GM12878 (cell line): Measurements from ENCODE around the gene LMAN2L. TPM values are rescaled to one million over a fixed set of nuclear protein-coding genes. Genes with fewer than 3 reads are reported as not detected.

Source experiments
- ATAC-seq: fragments of 200-7000 bp; cut with Tn5 transposase; 3 replicates; pipeline ENCODE4 v1.9.1; 2020; ENCODE audit warnings: mild to moderate bottlenecking, moderate library complexity
- BruUV-seq: library from RNA; stranded (reverse); fragments of 400-500 nt; replicated peaks from 2 replicates; lab custom pipeline; 2021; lab: Mats Ljungman, UMichigan
- CTCF ChIA-PET: fragments of 300-600 bp; sonication (Branson Sonifier 250); formaldehyde crosslinking; extraction: SDS; loops from one replicate; lab custom pipeline; 2021; ENCODE audit warnings: inconsistent platforms; lab: Yijun Ruan, JAX
- POLR2A ChIA-PET: fragments of 350-600 bp; formaldehyde crosslinking; extraction: SDS; loops from one replicate; lab custom pipeline; 2021; ENCODE audit warnings: inconsistent platforms; lab: Charles Lee
- RAD21 ChIA-PET: fragments of 300-600 bp; sonication (Branson Sonifier 250); formaldehyde crosslinking; loops from one replicate; lab custom pipeline; 2023; ENCODE audit warnings: antibody characterized with exemption; ENCODE audit not compliant: unreplicated experiment; lab: Charles Lee
- SMC1A ChIA-PET: fragments of 300-600 bp; sonication (Branson Sonifier 250); formaldehyde crosslinking; loops from one replicate; lab custom pipeline; 2023; ENCODE audit not compliant: unreplicated experiment, uncharacterized antibody; lab: Charles Lee
- DNase-seq: peaks from one replicate; pipeline ENCODE4 v3.0.0-alpha.2; 2011; ENCODE audit warnings: low read depth, low spot score
- FAIRE-seq: peaks from 3 replicates; lab custom pipeline; 2011; peaks lifted over from hg19 to GRCh38; lab: Jason Lieb, UNC
- H2AFZ ChIP-seq: 2 replicates; pipeline ENCODE4 v1.6.0; 2011; ENCODE audit warnings: low read depth, low read length, control low read depth; ENCODE audit not compliant: control insufficient read depth
- H3K27ac ChIP-seq: 2 replicates; pipeline ENCODE4 v1.5.1; 2011; ENCODE audit warnings: control low read depth; ENCODE audit not compliant: control insufficient read depth, insufficient read depth
- H3K27me3 ChIP-seq, 2 experiments: replicated peaks in 1 of 2; 2 replicates each; pipeline versions ENCODE4 v1.6.0 to v1.6.1; 2011; ENCODE audit warnings: low read length in 1 of 2; ENCODE audit not compliant: control insufficient read depth in 2 of 2, insufficient read depth in 2 of 2
- H3K36me3 ChIP-seq, 2 experiments: 2 replicates each; pipeline ENCODE4 v1.5.1; 2011; ENCODE audit warnings: low read length in 1 of 2; ENCODE audit not compliant: control insufficient read depth in 2 of 2, insufficient read depth in 2 of 2
- H3K4me1 ChIP-seq: 2 replicates; pipeline ENCODE4 v1.6.1; 2011; ENCODE audit warnings: mild to moderate bottlenecking, low read length, moderate library complexity, mixed read lengths; ENCODE audit not compliant: control insufficient read depth, insufficient read depth
- H3K4me2 ChIP-seq: 2 replicates; pipeline ENCODE4 v1.6.0; 2011; ENCODE audit warnings: control low read depth; ENCODE audit not compliant: control insufficient read depth, insufficient read depth
- H3K4me3 ChIP-seq: fragments of 200-600 bp; sonication (generic); 2 replicates; pipeline ENCODE4 v1.5.1; 2016
- H3K79me2 ChIP-seq: 2 replicates; pipeline ENCODE4 v1.6.0; 2011; ENCODE audit warnings: low read length; ENCODE audit not compliant: control insufficient read depth, insufficient read depth
- H3K9ac ChIP-seq: 2 replicates; pipeline ENCODE4 v1.8.0; 2011; ENCODE audit warnings: low read length, control low read depth, mixed read lengths; ENCODE audit not compliant: control insufficient read depth, insufficient read depth
- H3K9me3 ChIP-seq: replicated peaks from 3 replicates; pipeline ENCODE4 v1.5.1; 2011; ENCODE audit warnings: mild to moderate bottlenecking, low read length; ENCODE audit not compliant: control insufficient read depth, insufficient read depth
- H4K20me1 ChIP-seq: 2 replicates; pipeline ENCODE4 v1.6.0; 2011; ENCODE audit not compliant: control insufficient read depth, insufficient read depth
- BMI1 ChIP-seq: fragments of 450-650 bp; IDR thresholded peaks from 2 replicates; pipeline ENCODE4 v1.6.1; 2016; ENCODE audit warnings: mild to moderate bottlenecking, moderate library complexity, borderline replicate concordance
- E4F1 ChIP-seq: fragments of 450-650 bp; IDR thresholded peaks from 2 replicates; pipeline ENCODE4 v1.6.1; 2018; ENCODE audit warnings: borderline replicate concordance, mild to moderate bottlenecking; ENCODE audit not compliant: partially characterized antibody
- FOS ChIP-seq: IDR thresholded peaks from 3 replicates; pipeline ENCODE4 v1.6.1; 2011; ENCODE audit warnings: borderline replicate concordance; ENCODE audit not compliant: insufficient read length; ENCODE audit errors: extremely low read depth
- POU2F2 ChIP-seq: IDR thresholded peaks from 3 replicates; pipeline ENCODE4 v1.6.1; 2011; ENCODE audit warnings: low read depth, mild to moderate bottlenecking, low read length, borderline replicate concordance
- RELB ChIP-seq: fragments of 450-650 bp; IDR thresholded peaks from 2 replicates; pipeline ENCODE4 v1.6.1; 2017; ENCODE audit warnings: low read depth, mild to moderate bottlenecking, moderate library complexity
- REST ChIP-seq: IDR thresholded peaks from 2 replicates; pipeline ENCODE4 v1.6.1; 2012; ENCODE audit warnings: mild to moderate bottlenecking, low read depth, low read length
- SP1 ChIP-seq: IDR thresholded peaks from one replicate; pipeline ENCODE4 v1.6.1; 2011; ENCODE audit warnings: low read depth, low read length
- STAT1 ChIP-seq: fragments of 450-650 bp; conservative IDR thresholded peaks from 2 replicates; pipeline ENCODE4 v1.6.1; 2014; ENCODE audit warnings: antibody characterized with exemption, mild to moderate bottlenecking
- TARDBP ChIP-seq: IDR thresholded peaks from 2 replicates; pipeline ENCODE4 v1.6.1; 2016; ENCODE audit warnings: borderline replicate concordance
- YY1 ChIP-seq: IDR thresholded peaks from 2 replicates; pipeline ENCODE4 v1.6.1; 2011; ENCODE audit warnings: low read depth, mild to moderate bottlenecking, low read length
- ZNF274 ChIP-seq: IDR thresholded peaks from one replicate; pipeline ENCODE4 v1.8.0; 2011; ENCODE audit not compliant: insufficient read length, insufficient read depth
- WGBS: methylation state at CpG from one replicate; pipeline ENCODE4 v1.1.6; 2016; ENCODE audit warnings: low lambda C conversion rate; ENCODE audit not compliant: insufficient replicate concordance, insufficient coverage; ENCODE audit errors: missing lambda C conversion rate; 5-methylcytosine and 5-hydroxymethylcytosine counted together
- in situ Hi-C: fragments of 300-500 bp; cut with MboI; formaldehyde crosslinking; loops from 9 replicates; pipeline ENCODE4 v1.14.3; 2018; ENCODE audit warnings: mixed read lengths
- intact Hi-C: fragments of 100-400 bp; cut with micrococcal nuclease; formaldehyde crosslinking; loops from one replicate; pipeline ENCODE4 v1.14.2; 2022; ENCODE audit not compliant: unreplicated experiment
- polyA plus RNA-seq, 11 experiments: library from polyadenylated mRNA; depleted of rRNA in 4 of 11; unstranded in 6 of 11; stranded (reverse) in 5 of 11; fragments of >200 nt; fragmentation: Nextera tagmentation in 4 of 11; fragmentation: Illumina TruSeq in 1 of 11; extraction: Ambion mirVana in 4 of 11; extraction: Trizol in 1 of 11; gene quantifications; 1 replicate in 1 of 11; 2 replicates in 10 of 11; pipeline versions ENCODE4 v1.2.1 to v1.2.3, GENCODE V29; 2011 to 2016; ENCODE audit warnings: inconsistent platforms in 2 of 11, missing spikeins in 2 of 11, low read depth in 1 of 11
- total RNA-seq, 4 experiments: library from RNA; depleted of rRNA in 3 of 4; stranded (reverse); fragments of >200 nt in 3 of 4; fragmentation: Illumina TruSeq in 1 of 4; extraction: Trizol in 1 of 4; gene quantifications; 2 replicates each; pipeline versions ENCODE4 v1.2.1 to v1.2.3, GENCODE V29; 2013 to 2021

LMAN2L gene
- total and polyA plus RNA-seq, 10 of the 15 experiments (the other 5 are each of a cell fraction or from before 2014, with no cell fraction given) = 5.7 to 16.3 (median 10.7) TPM

- H3K4me1 ChIP-seq = no peaks in the 10 kb centered on the region
- intact Hi-C loops = no loop called here
- no peak for DNase-seq
- no peaks in the 10 kb centered on the region for H4K20me1 ChIP-seq
- POLR2A ChIA-PET = no interaction called here
- ATAC-seq = no peak
- no peak overlapping the region for H3K4me2 ChIP-seq
- H3K36me3 ChIP-seq = no peaks in the 10 kb centered on the region
- no TSS peak for BruUV-seq
- FAIRE-seq = no peak
- SMC1A ChIA-PET = interaction anchor here (0.9 kb wide), 1 partner anchor 27 kb away, joined by 3 read pairs; no protein-coding TSS in a partner anchor
- no peaks in the 10 kb centered on the region for H3K79me2 ChIP-seq
- no peak overlapping the region for H3K27ac ChIP-seq
- no peaks in the 10 kb centered on the region for H3K9me3 ChIP-seq
- 81% methylated on average over 3 of the region's 3 CpGs for WGBS
- RAD21 ChIA-PET = no interaction called here
- peaks cover 0 to 2% of the 10 kb centered on the region in 2 experiments; a peak in 1 of 4 replicates for H3K27me3 ChIP-seq
- TF ChIP-seq RELB (no peak), REST (no peak), SP1 (no peak), TARDBP (no peak), BMI1 (no peak), ZNF274 (no peak), POU2F2 (no peak), STAT1 (no peak), YY1 (no peak), FOS (no peak), E4F1 (no peak)
- TF ChIP-seq, all 136 proteins: peak for 0
- Histone ChIP-seq H3K9ac (no peak overlapping the region), H2AFZ (no peak overlapping the region), H3K4me3 (no peak overlapping the region)
- CTCF ChIA-PET = interaction anchor here (0.7 to 0.9 kb wide), 2 partner anchors 65 to 192 kb away, joined by 3 read pairs; no protein-coding TSS in a partner anchor
- in situ Hi-C loops = no loop called here
These were observed 74.7 kb downstream of the LMAN2L start for GRCh38 chr2:96665083-96665569.
